GM23338 (cell line): Measurements from ENCODE around the gene ZXDC.

ENCODE experiments used
- EZH2 ChIP-seq: fragments of 200-600 bp; sonication (generic); IDR thresholded peaks from one replicate; pipeline ENCODE4 v1.8.0; 2017; ENCODE audit warnings: antibody characterized with exemption, mild to moderate bottlenecking, low read depth; ENCODE audit not compliant: unreplicated experiment
- TF ChIP-seq, protein P1 (sequence below), 2 experiments: fragments of 200-600 bp in 1 of 2; sonication (generic) in 1 of 2; conservative IDR thresholded peaks; 2 replicates each; pipeline versions ENCODE4 v1.5.1 to v1.6.1; 2016 to 2017; ENCODE audit warnings: antibody characterized with exemption in 2 of 2, low read depth in 2 of 2, mild to moderate bottlenecking in 2 of 2, moderate library complexity in 1 of 2

DNA sequence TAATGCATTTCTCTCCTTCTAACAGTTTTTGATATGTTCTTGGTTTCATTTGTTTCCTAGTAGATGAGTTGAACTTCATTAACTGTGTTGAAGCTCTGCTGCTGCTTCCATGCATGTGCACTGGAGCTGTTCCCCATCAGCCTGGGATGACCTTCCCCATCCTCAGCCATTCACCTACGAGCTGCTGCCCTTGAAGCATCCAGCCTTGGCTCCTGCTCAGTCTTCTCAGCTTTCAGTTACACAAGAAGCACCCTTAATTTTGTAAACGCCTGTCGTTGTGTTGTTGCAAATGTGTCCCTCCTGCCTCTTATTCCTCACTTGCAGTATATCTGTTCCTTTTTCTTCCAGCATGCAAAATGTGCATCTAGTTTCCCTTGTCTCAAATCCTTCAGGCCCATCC is 8.5 kb upstream of the ZXDC start:
- TF ChIP-seq, protein P1, sequence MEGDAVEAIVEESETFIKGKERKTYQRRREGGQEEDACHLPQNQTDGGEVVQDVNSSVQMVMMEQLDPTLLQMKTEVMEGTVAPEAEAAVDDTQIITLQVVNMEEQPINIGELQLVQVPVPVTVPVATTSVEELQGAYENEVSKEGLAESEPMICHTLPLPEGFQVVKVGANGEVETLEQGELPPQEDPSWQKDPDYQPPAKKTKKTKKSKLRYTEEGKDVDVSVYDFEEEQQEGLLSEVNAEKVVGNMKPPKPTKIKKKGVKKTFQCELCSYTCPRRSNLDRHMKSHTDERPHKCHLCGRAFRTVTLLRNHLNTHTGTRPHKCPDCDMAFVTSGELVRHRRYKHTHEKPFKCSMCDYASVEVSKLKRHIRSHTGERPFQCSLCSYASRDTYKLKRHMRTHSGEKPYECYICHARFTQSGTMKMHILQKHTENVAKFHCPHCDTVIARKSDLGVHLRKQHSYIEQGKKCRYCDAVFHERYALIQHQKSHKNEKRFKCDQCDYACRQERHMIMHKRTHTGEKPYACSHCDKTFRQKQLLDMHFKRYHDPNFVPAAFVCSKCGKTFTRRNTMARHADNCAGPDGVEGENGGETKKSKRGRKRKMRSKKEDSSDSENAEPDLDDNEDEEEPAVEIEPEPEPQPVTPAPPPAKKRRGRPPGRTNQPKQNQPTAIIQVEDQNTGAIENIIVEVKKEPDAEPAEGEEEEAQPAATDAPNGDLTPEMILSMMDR (conservative IDR thresholded peaks at IDR 0.05; ENCODE audit: low read depth in 2 of 2), result no peak
- no peak for TF ChIP-seq EZH2
